ENCODE measurements around the gene IPO4. TPM values are rescaled to one million over a fixed set of nuclear protein-coding genes. Genes with fewer than 3 reads are reported as not detected.
A peak's percentile ranks its signal among the peaks of the same experiment; 100 is the strongest.
"Not testable (repeated sequence)": the region's sequence is repeated elsewhere in the genome, so short reads cannot be mapped to it uniquely, and the experiment has no call there.

The IPO4 gene
- total and polyA plus RNA-seq, 2 experiments from 2014 or later, result 34.2 to 105 TPM

DNA sequence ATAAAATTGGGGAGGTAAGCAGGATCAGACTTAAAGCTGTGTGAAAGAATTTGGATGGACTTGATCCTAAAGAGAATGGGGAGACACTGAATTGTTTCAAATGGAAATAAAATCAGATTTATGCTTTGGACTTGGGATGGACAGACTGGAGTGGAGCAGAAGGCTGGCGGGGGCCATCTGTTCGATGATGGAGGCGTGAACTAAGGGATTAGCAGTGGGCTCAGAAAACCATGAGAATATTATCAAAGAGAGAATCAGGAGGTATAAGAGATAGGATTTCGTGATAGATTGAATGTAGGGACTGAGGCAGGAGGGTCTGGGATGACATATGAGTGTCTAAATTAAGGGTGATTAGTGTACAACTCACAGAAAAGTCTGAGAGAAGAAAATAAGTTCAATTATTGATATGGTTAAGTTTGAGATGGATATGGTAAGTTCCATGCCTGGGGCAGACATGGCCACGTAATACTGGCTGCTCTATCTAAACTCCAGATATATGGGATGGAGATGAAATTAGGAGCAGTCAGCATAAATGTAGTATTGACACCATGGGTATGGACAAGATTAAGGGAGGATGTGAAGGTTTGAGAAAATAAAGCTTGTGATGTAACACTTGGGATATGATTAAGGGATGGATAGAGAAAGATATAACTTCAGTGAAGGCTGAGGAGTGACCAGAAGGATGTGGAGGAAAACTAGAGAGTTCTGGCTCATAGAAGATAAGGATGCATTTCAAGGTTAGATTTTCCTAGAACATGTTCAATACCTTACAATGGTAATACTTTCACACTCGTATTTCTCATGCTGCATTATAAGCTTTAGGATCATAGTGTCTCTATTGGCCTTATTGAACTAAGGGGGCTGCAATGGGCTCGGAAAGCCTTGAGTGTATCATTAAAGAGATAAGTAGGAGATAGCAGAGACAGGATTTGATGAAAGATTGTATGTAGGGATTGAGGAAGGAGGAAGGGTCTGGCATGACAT lies 15.8 kb upstream of the IPO4 start:
- no peak overlapping the region; the same call in 2 of the 3 replicates for H3K4me3 Mint-ChIP-seq
- peaks cover 29% of the 10 kb centered on the region for H3K9me3 Mint-ChIP-seq
- H3K27ac Mint-ChIP-seq, result peak overlapping the region; percentile 54; the same call in 1 of the 2 replicates
- Histone ChIP-seq H2AFZ (no peak overlapping the region), H3K36me3 (ENCODE audit: insufficient read depth) (peaks cover 17% of the 10 kb centered on the region), H3K4me2 (no peak overlapping the region), H3K4me1 (ENCODE audit: insufficient read depth) (peaks cover 10% of the 10 kb centered on the region; the same call in 1 of the 2 replicates), H3K27me3 (ENCODE audit: insufficient read depth) (no peaks in the 10 kb centered on the region), H3K27ac (ENCODE audit: low read depth) (no peak overlapping the region), H3K4me3 (no peak overlapping the region), H4K20me1 (replicated peaks; ENCODE audit: insufficient read depth) (no peaks in the 10 kb centered on the region; the same call in 1 of the 2 replicates), H3K9me2 (ENCODE audit: insufficient read depth) (no peaks in the 10 kb centered on the region), H3F3A (replicated peaks; ENCODE audit: low read depth) (peaks cover 3% of the 10 kb centered on the region), H3K79me2 (replicated peaks; ENCODE audit: insufficient read depth) (0 out of 2 replicates have a peak, but pooled peaks cover 4% of the 10 kb centered on the region)
- ATAC-seq (no peak), DNase-seq (ENCODE audit: low spot score) (no peak)
- H3K36me3 Mint-ChIP-seq (ENCODE audit: low read depth), result peaks cover 84% of the 10 kb centered on the region
- H3K4me1 Mint-ChIP-seq, result peaks cover 25% of the 10 kb centered on the region
- H3K27me3 Mint-ChIP-seq (ENCODE audit: insufficient read depth, low read depth, poor library complexity), result peaks cover 16% of the 10 kb centered on the region
- no peak for TF ChIP-seq POLR2AphosphoS5 (IDR thresholded peaks at IDR 0.05; ENCODE audit: low read depth)
- TF ChIP-seq, protein P1, sequence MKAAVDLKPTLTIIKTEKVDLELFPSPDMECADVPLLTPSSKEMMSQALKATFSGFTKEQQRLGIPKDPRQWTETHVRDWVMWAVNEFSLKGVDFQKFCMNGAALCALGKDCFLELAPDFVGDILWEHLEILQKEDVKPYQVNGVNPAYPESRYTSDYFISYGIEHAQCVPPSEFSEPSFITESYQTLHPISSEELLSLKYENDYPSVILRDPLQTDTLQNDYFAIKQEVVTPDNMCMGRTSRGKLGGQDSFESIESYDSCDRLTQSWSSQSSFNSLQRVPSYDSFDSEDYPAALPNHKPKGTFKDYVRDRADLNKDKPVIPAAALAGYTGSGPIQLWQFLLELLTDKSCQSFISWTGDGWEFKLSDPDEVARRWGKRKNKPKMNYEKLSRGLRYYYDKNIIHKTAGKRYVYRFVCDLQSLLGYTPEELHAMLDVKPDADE (IDR thresholded peaks at IDR 0.05), result no peak
- no peak for TF ChIP-seq ZNF114 (CRISPR knock-in tag; IDR thresholded peaks at IDR 0.05)
- no peak for TF ChIP-seq EZH2 (IDR thresholded peaks at IDR 0.05; ENCODE audit: low read depth, unreplicated experiment)
- TF ChIP-seq EZH2phosphoT487 (IDR thresholded peaks at IDR 0.05; ENCODE audit: unreplicated experiment), result no peak
- no peak for TF ChIP-seq JUNB (IDR thresholded peaks at IDR 0.05; ENCODE audit: unreplicated experiment)
- TF ChIP-seq CREB1 (CRISPR knock-in tag; IDR thresholded peaks at IDR 0.05; ENCODE audit: low read depth), result no peak

DNA sequence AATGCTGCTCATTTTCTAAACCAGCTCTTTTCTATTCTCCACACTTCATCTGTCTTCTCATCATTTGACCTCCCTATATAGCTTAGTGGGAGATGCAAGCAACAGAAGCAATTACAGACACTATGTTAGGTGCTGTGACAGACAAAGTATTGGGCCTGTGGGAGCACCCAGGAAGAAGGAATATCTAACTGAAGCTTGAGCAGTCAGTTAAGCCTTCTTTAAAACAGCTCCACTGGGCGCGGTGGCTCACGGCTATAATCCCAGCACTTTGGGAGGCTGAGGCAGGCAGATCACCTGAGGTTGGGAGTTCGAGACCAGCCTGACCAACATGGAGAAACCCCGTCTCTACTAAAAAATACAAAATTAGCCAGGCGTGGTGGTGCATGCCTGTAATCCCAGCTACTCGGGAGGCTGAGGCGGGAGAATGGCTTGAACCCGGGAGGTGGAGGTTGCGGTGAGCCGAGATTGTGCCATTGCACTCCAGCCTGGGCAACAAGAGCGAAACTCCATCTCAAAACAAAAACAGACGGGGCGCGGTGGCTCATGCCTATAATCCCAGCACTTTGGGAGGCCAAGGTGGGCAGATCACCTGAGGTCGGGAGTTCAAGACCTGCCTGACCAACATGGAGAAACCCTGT lies 14.8 kb upstream of the IPO4 start:
- 0 out of 2 replicates have a peak overlapping the region, but pooled peaks have one; percentile 9 for H3K4me2 ChIP-seq
- not testable (repeated sequence) for H3K4me3 ChIP-seq; H3K27me3 ChIP-seq (ENCODE audit: insufficient read depth); H3K4me1 ChIP-seq (ENCODE audit: insufficient read depth); H2AFZ ChIP-seq; H4K20me1 ChIP-seq (replicated peaks; ENCODE audit: insufficient read depth); ATAC-seq; H3K79me2 ChIP-seq (replicated peaks; ENCODE audit: insufficient read depth); H3K9me2 ChIP-seq (ENCODE audit: insufficient read depth); H3F3A ChIP-seq (replicated peaks; ENCODE audit: low read depth); DNase-seq (ENCODE audit: low spot score)
- H3K27ac ChIP-seq (ENCODE audit: low read depth), result peak overlapping the region; percentile 73
- Mint-ChIP-seq H3K4me3 (peak overlapping the region; percentile 56), H3K4me1 (peaks cover 33% of the 10 kb centered on the region), H3K9me3 (peaks cover 35% of the 10 kb centered on the region), H3K27me3 (ENCODE audit: insufficient read depth, low read depth, poor library complexity) (peaks cover 16% of the 10 kb centered on the region), H3K27ac (peak overlapping the region; percentile 80), H3K36me3 (ENCODE audit: low read depth) (peaks cover 88% of the 10 kb centered on the region)
- peaks cover 14% of the 10 kb centered on the region; the same call in 1 of the 2 replicates for H3K36me3 ChIP-seq (ENCODE audit: insufficient read depth)

DNA sequence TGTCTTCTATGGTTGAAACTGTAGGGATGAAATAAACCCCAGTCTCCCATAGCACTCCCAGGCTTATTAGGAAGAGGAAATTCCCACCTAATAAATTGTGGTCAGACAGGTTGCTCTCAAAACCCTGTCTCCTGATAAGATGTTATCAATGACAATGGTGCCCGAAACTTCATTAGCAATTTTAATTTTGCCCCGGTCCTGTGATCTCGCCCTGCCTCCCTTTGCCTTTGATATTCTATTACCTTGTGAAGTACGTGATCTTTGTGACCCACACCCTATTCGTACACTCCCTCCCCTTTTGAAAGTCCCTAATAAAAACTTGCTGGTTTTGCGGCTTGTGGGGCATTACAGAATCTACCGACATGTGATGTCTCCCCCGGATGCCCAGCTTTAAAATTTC lies 13.9 kb upstream of the IPO4 start:
- not testable (repeated sequence) for H3K79me2 ChIP-seq (replicated peaks; ENCODE audit: insufficient read depth); H4K20me1 ChIP-seq (replicated peaks; ENCODE audit: insufficient read depth); H3F3A ChIP-seq (replicated peaks; ENCODE audit: low read depth); H3K27me3 ChIP-seq (ENCODE audit: insufficient read depth); H2AFZ ChIP-seq; H3K9me2 ChIP-seq (ENCODE audit: insufficient read depth); H3K4me1 ChIP-seq (ENCODE audit: insufficient read depth)
- Mint-ChIP-seq H3K4me3 (peak overlapping the region; percentile 56), H3K36me3 (ENCODE audit: low read depth) (peaks cover 84% of the 10 kb centered on the region), H3K27me3 (ENCODE audit: insufficient read depth, low read depth, poor library complexity) (peaks cover 16% of the 10 kb centered on the region), H3K4me1 (peaks cover 33% of the 10 kb centered on the region), H3K9me3 (peaks cover 35% of the 10 kb centered on the region), H3K27ac (peak overlapping the region; percentile 80)
- Histone ChIP-seq H3K4me3 (peak overlapping the region; percentile 41), H3K27ac (ENCODE audit: low read depth) (peak overlapping the region; percentile 86), H3K4me2 (peak overlapping the region; percentile 27; the same call in 1 of the 2 replicates), H3K36me3 (ENCODE audit: insufficient read depth) (0 out of 2 replicates have a peak, but pooled peaks cover 11% of the 10 kb centered on the region)
- ATAC-seq, result peak; percentile 30
- DNase-seq (ENCODE audit: low spot score), result peak; percentile 46
